GM13976 (cell line): ENCODE measurements around the gene TRAK2.

Experiments used
- DNase-seq: peaks from one replicate; pipeline ENCODE4 v3.0.0; 2012; ENCODE audit warnings: low spot score
- in situ Hi-C: fragments of 300-500 bp; cut with MboI; formaldehyde crosslinking; loops from one replicate; pipeline ENCODE4 v1.12.0; 2022; ENCODE audit warnings: low sequenced_read_pairs, mixed read lengths, inconsistent platforms; ENCODE audit not compliant: unreplicated experiment
- TF ChIP-seq, protein P1 (sequence below): IDR thresholded peaks from 2 replicates; pipeline ENCODE4 v1.5.1; 2012; ENCODE audit warnings: borderline replicate concordance, mild to moderate bottlenecking; ENCODE audit not compliant: insufficient read depth; ENCODE audit errors: extremely low read depth, missing control alignments, control extremely low read depth

TRAK2 gene

DNA sequence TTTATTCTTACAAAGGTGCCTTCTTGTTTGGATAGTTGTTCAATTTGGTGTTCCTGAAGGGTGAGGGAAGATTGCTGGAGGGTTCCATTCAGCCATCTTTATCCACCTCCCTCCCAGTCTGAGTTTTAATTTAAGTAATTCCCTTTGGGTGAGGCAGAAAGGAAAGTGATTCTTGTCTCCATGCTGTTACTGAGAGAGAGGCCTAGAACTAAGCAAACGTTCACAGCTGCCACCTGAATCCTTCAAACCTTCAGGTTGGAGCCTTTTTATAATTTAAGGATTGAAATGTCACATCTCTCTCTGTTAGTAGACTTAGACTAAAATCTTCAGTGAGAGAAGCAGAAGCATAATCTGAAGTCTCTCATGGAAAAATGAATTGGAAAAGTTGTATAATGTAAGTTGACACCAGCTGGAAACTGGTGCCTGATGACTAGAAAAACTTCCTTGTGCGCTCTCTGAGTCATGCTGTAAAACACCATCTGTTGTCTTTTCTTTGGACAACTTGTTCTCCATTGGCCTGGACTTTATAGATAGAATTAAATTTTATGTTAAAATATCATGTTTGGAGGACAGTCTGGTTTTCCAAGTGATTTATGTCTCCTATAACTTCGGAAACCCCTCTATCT lies 14.9 kb upstream of the TRAK2 start:
- DNase-seq: no peak
- TF ChIP-seq, protein P1, sequence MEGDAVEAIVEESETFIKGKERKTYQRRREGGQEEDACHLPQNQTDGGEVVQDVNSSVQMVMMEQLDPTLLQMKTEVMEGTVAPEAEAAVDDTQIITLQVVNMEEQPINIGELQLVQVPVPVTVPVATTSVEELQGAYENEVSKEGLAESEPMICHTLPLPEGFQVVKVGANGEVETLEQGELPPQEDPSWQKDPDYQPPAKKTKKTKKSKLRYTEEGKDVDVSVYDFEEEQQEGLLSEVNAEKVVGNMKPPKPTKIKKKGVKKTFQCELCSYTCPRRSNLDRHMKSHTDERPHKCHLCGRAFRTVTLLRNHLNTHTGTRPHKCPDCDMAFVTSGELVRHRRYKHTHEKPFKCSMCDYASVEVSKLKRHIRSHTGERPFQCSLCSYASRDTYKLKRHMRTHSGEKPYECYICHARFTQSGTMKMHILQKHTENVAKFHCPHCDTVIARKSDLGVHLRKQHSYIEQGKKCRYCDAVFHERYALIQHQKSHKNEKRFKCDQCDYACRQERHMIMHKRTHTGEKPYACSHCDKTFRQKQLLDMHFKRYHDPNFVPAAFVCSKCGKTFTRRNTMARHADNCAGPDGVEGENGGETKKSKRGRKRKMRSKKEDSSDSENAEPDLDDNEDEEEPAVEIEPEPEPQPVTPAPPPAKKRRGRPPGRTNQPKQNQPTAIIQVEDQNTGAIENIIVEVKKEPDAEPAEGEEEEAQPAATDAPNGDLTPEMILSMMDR: no peak
- in situ Hi-C loops: no loop called here

DNA sequence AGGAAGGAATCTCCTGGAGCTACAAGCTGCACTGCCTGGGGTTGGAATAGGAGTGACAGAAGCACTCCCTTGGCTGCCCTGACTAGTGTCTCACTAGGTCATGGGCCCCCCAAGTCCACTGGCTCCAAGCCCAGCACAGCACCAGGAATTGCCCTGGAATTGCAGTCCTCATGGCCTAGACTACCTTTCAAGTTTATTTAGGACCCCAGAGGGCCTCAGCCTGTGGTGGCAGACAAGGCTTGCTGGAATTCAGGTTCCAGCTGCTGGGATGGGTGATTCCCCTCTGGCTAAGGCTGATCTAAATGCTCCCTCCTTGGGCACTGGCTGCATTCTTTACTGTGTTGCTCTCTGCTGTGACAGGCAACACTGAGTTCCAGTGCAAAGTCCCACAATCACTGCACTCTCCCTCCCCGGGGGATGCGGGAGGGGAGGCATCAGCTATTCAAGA lies 14.3 kb upstream of the TRAK2 start:
- TF ChIP-seq, protein P1: no peak
- in situ Hi-C loops: no loop called here
- no peak for DNase-seq

DNA sequence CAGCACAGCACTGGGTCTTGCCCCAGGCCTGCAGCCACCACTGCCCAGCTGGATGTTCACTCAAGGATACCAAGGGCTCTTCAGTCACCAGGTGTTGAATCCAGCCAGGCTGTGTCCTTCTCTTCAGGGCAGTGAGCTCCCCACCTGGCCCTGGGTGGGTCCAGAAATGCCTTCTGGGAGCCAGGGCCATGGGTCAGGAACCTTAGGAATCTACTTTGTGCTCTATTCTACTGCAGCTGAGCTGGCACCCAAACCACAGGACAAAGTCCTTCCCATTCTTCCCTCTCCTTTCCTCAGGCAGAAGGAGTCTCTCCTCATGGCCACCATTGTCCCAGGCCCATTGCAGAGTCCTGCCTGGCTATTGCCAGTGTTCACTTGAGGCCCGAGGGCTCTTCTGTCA lies 13.3 kb upstream of the TRAK2 start:
- TF ChIP-seq, protein P1: no peak
- no peak for DNase-seq

DNA sequence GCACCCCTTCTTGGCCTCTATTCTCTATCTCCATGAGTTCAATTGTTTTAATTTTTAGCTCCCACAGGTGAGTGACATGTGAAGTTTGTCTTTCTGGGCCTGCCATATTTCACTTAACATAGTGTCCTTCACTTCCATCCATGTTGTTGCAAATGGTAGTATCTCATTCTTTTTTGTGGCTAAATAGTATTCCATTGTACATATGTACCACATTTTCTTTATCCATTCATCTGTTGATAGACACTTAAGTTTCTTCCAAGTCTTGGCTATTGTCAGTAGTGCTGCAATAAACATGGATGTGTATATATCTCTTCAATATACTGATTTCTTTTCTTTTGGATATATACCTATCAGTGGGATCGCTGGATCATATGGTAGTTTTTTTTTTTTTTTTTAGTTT lies 9.3 kb upstream of the TRAK2 start:
- TF ChIP-seq, protein P1: no peak
- DNase-seq: no peak
- in situ Hi-C loops: no loop called here

More for the DNA sequence above, 13.3 kb upstream of the TRAK2 start:
- in situ Hi-C loops: no loop called here

DNA sequence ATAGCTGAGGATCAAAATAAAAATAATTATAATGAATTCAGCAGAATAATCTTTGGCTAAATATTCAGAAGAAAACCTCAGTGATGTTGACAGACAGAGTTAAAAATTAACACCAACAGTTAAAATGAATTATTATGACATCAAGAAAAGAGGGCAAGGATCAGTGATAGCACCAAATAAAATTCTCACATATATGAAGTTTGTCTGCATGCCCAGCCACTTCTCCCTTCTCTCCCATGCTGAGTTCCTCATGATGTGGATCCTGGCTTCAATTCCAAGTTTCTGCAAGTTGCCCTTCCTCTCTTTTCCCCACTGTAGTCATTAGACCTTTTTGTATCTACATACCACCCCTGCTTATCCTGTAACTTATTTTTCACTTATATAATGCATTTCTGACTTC lies 7.1 kb upstream of the TRAK2 start:
- TF ChIP-seq, protein P1: no peak
- no peak for DNase-seq
- in situ Hi-C loops: no loop called here

DNA sequence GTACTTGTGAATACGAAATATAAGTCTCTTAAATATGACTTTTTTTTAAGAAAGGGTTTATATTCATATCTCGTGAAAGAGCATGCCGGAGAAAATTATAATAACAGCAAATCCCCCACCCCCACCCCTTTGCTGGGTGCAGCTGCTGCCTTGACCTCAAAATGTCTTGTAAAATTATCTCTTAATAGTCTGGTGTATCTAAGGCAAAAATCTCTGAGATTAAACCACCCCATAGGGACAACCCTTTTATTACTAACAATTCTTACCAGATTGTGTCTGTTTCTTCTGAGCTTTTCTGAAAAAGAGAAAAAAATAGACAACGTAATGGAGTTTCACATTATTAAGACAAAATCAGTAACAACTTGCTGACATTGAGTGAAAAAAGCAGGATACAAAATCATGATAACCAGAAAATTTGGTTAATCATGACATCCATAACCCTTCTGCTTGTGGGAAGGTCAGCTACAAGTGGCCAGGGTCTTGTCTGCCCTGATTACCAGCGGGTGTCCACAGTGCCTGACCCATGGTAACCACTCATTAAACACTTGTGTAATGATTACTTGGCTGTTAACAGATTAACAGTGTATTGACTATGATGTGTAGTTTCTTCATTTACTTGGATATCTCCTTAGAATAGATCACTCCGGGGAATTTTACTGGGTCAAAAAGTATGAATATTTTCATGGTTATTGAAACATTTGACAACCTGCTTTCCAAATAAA lies 1.8 kb upstream of the TRAK2 start:
- TF ChIP-seq, protein P1: no peak
- in situ Hi-C loops: no loop called here
- no peak for DNase-seq
